ENCODE results near the gene SGSM1.

Gene SGSM1

DNA sequence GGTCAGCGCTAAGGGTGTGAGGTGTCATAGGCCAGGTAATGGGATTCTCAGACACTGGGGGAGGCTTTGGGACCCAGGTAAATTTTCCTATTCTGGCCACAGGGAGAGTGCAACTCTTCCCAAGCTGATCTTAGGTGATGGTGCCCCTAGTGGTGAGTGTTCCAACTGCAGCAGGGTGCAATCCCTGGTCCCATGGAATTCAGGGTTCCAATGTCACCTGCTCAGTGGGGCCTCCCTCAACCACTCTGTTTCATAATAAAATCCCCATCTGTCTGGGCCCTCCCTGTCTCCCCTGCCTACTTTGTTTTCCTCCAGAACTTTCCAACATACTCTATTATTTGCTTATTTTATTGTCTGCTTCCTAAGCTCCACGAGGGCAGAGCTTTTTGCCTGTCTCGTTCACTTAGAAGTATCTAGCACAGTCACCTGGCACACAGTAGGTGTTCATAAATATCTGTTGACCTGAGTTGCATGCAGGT, 2.9 kb upstream of the SGSM1 start:
- in situ Hi-C loops (cut with MboI; ENCODE audit: low sequenced_read_pairs), result no loop called here

DNA sequence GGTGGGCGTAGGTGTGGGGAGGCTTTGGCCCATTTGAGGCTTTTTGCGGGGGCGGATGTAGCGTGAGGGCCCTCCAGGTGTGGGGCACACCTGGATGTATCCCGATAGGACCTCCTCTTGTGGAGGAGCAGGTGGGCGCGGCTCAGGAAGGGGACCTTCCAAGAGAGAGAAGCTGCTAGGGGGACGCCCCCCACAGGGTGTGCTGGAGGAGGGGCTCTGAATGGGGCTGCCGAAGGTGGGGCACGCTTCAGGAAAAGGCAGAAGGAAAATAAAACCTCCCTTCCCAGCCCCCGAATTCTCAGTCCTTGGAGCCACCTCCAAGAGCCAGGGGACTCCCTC, 621 bp downstream of the SGSM1 start:
- in situ Hi-C loops (cut with MboI; ENCODE audit: low sequenced_read_pairs), result no loop called here

DNA sequence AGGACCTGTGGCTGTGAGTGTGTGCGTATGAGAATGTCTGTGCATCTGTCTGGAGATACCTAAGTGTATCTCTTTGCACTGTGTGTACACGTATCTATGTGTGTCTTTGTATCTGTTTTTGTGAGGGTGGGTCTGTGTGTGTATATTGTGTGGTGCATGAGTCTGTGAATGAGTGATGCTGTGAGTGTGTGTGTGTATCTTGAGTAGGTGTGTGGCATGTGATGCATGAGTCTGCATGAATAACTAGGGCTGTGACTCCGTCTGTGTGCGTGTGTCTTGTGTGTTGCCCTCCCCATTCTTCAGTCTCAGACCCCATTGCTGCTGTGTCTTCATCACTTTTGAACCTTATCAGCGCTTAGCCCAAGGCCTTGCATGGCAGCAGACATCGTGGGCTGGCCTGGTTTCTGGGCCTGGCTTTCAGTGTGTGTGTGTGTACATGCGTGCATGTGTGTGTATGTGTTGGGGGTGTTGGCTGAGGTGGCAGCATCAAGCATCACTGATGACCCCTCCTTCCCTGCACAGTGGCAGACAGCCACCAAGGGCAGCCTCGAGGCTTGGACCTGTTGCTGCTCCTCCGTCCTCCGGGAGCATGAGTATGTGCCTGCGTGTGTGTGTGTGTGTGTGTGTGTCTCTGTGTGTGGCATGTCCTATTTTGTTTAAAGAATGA, 1.4 kb downstream of the SGSM1 start:
- in situ Hi-C loops (cut with MboI; ENCODE audit: low sequenced_read_pairs), result no loop called here

DNA sequence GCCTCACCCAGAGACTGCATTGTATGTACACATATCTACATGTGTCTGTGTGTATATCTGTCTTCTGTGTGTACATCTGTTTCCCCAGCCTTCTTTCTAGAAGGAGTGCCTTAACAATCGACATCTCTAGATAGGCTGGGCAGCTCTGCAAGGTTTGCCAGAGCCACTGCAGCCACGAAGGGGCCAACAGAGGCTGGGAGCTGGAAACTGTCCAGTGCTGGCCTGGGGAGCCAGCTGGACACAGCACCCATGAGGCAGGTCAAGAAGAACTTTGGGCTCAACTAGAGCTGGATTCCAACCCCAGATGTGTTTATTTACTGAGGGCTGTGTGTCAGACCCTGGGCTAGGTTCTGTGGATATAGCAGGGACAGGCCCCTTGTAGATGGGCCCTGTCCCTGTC, 3.3 kb downstream of the SGSM1 start:
- in situ Hi-C loops (cut with MboI; ENCODE audit: low sequenced_read_pairs), result no loop called here

DNA sequence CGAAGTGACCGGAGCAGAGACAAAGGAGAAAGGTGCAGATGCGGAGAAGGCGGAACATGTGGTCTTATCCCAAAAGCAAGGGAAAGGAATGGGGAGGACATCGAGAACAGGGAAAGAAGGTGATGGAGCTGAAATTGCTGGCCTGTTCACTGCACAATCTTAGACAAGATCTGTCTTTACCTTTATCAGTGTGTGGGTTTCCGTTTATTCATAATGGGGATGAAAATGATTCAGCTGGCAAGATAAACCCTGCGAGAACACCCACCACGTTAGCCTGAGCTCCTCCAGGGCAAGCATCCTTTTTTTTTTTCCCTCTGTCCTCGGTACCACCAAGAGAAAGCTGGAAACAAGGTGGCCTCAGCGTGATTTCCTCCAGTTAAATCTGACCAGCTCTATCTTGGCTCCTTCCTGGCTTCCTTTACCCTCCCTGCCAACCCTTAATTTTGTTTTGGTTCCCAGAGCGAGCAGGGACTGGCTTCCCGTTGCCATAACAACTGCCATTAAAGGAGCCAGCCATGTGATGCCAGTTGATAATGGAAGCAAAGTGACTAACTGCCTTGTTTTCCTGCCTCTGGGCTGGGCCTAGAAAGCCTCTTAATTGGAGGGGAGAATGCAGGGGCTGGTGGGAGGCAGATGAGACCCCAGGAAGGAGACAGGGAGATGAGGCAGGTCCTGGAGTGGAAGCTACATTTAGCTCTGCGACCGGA, 4.2 kb downstream of the SGSM1 start:
- in situ Hi-C loops (cut with MboI; ENCODE audit: low sequenced_read_pairs), result no loop called here

DNA sequence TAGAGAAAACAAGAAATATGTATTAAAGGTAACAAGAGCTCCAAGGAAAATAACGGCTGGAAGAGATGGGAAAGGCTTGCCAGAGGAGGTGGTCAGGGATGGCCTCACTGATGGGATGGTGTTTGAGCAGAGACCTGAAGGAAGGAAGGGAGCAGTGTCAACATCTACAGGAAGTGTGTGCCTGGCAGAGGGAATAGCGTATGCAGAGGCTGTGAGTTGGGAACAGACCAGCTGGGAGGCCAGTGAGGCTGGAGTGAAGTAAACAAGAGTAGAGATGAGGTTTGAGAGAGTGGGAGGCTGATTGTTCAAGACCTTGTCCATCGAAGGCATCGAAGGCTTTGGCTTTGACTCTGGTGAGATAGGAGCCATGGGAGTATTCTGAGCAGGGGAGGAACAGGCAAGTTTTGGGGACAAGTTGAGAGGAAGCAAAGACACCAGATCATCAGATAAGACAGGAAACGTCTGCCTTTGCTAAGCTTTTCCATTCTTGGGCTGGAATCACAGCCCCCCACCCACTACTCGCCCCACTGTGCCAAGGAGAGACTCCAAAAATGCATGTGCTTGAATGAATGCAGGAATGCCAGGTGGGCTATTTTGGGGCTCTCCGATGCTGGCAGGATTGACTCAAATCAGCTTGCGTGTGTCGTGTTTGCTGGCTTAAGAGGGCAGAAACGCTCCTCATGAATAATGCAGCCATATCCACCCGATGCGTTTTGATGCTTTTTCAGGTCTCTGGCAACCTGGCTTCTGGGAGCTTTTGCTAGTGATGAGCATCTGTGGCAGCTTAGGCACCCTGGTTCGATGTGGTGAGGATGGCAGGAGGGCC, 7.2 kb downstream of the SGSM1 start:
- in situ Hi-C loops (cut with MboI; ENCODE audit: low sequenced_read_pairs), result no loop called here

DNA sequence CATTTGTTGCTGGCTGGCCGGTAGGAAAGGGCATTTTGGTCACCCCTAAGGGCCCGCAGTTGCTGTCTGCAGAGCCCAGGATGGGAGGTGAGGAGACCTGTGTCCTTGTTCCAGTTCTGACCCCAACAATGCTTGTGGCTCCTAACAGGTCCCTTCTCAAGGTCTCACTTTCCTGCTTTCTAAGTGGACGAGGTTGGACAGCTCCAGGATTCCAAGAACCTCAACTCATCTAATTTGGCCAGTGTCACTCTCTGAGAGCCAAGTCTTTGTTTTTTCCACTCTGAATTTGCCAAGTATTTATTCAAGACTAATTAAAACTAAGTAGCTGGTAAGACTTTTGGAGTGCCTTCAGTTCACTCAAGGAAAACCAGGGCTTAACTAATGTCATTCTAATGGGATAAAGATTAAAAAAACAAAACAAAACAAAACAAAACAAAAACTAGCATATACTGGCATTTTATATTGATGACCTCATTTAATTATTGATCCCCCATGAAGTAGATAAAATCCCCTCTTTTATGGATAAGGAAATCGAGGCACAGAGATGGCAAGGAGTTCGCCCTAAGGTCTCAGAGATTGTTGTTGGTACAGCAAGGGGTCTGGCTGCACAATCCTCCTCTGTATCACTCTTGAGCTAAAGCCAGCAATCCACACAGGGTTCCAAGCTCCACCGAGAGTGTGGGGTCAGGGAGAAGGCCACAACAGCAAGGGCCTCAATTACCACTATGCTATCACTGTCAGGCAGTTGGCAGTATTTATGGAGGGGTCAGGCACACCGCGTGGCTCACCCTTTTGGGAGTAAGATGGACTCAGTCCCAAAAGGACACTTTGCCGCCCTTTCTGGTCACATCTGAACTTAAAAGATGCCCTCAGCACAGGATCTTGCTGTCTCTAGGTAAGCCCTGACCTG, 8.1 kb downstream of the SGSM1 start:
- in situ Hi-C loops (cut with MboI; ENCODE audit: low sequenced_read_pairs), result no loop called here

DNA sequence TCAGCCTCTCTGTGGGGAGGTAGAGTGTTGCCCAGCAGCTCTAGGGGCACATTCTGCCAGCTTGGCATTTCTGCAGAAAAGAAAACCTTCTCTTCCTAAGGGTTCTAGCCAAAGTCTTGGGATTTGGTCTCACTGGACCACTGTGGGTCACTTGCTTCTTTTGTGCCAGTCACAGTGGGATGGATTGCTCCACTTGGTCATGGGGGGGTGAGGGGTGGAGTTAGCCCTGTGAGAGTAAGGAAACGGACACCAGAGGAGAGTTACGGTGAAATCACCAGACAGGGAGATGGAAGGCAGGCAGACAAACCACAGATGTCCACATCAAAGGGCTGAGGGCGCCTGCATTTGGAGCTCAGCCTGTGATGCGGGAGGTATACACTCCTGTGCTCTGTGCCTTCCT, 10.8 kb downstream of the SGSM1 start:
- in situ Hi-C loops (cut with MboI; ENCODE audit: low sequenced_read_pairs), result no loop called here

DNA sequence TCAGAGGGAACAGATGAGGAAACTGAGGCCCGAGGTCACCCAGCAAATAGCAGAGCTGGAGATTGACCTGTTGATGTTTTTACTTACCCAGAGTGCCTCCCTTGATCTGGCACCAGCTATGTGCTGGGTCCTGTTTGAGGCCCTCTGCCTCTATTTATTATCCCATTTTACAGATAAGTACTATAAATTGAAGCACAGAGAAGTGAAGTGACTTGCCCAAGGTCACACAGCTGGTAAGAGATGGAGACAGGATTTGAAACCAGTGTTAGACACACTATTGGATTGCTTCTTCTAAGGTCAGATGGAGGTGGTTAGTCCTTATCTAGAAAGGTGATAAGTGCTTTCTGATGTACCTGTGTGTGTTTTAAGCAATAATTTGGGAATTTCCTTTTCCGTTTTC, 13.5 kb downstream of the SGSM1 start:
- in situ Hi-C loops (cut with MboI; ENCODE audit: low sequenced_read_pairs), result no loop called here

DNA sequence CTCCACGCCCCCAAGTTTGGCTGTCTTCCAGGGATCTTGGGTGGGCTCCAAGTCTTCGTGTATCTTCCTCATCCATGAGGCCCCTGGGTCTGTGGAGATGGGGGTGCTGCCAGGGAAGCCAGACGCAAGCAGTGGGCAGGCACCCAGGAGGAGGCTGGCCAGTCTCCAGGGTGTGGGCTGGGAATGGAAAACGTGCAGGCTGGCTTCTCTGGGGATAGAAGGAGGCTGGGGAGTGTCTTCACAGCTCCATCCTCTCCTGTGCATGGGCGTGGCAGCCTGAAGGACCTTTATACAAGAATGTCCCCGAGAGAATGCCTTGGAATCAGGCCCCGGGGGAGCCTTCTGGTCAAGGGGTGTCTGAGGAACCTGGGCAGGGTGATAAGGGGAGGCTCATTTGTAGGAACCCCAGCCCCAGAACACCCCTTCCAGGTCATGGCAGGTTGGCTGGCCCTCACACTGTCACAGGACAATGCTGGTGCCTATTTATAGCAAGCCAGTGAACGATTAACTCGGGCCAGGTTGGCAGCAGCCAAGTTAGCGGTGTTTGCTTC, 14.0 kb downstream of the SGSM1 start:
- in situ Hi-C loops (cut with MboI; ENCODE audit: low sequenced_read_pairs), result no loop called here

DNA sequence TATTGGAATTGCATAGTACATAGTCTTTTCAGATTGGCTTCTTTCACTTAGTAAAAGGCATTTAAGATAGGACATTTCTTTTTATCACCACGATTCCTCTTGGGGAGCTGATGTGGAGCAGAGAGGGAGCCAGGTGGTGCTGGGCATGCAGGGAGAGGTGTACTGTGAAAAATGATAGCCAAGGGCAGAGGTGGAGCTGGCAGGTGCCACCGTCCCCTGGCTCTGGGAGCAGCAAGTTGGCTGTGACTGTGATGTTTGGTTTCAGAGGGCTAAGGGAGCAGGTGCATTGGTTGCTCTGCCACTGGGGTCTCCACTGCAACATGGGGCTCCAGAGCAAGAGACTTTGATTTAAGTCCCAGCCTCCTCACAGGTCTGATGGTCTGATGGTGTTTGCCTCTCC, 16.5 kb downstream of the SGSM1 start:
- in situ Hi-C loops (cut with MboI; ENCODE audit: low sequenced_read_pairs), result no loop called here

DNA sequence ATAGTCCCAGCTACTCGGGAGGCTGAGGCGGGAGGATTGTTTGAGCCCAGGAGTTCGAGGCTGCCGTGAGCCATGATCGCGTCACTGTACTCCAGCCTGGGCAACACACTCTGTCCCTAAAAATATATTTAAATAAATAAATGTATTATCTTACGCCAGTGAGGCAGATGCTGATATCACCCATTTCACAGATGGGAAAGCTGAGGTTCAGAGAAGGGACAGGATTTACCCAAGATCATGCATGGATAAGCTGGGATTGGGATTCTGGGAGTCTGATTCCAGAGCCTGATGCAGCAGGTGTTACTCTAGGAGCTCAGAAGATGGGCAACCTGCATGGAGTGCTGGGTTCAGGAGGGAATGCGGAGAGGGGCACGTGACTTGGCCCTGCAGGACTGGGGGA, 17.8 kb downstream of the SGSM1 start:
- in situ Hi-C loops (cut with MboI; ENCODE audit: low sequenced_read_pairs), result no loop called here

DNA sequence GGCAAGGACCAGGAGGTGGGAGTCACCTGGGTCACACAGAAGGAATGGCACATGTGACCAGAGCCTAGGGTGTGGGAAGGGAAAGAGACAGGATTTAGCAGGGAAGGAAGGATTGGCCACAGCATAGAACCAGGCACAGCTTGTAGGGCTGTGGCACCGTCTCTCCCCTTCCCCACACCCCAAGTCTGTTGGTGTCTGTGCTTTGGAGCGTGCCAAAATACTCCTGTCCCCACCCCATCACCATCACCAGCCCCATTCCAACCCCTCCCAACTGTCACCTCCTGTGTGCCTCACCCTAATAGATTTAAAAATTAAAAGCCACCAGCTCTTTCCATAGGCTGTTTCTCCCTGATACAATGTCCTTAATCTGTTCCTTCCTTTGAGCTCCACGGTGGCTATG, 18.2 kb downstream of the SGSM1 start:
- in situ Hi-C loops (cut with MboI; ENCODE audit: low sequenced_read_pairs), result no loop called here

DNA sequence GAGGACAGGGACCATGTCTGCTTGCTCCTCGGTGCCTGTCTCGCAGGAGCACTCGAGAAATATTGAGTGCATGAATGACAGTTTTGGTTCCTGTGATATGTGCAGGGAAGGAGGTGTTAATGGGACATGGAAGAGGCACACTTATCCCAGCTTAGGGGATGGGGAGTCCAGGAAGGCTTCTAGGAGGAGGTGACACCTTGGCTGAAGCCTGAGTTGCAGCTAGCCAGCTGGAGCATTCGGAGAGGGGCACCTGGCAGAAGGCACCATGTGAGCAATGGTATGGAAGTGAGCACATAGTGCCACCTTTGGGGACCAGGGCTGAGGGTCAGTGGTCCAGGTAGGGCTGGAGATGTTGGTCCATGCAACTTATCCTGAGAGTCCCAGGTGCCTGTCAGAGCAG, 18.9 kb downstream of the SGSM1 start:
- in situ Hi-C loops (cut with MboI; ENCODE audit: low sequenced_read_pairs), result no loop called here

DNA sequence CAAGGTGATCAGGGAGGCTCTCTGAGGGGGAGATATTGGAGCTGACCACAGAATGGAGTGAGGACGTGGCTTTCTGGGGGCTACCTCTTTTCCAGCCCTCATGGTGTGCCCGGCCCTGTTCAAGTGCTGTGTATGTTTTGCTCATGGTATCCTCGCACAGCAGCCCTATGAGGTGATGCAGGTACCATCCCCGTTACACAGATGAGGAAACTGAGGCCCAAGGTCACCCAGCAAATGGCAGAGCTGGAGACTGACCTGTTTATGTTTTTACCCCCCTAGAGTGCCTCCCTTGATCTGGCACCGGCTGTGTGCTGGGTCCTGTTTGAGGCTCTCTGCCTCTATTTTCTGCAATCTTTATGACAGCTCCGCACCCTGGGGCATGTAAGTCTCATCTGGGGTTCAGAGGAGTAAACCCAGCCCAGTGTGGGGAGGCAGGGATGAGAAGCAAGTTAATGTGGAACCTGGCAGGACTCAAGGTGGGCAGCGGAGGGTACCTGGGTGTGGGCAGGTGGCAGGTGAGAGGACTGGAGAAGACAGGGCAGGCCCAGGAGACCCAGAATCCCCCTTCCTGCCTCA, 20.8 kb downstream of the SGSM1 start:
- in situ Hi-C loops (cut with MboI; ENCODE audit: low sequenced_read_pairs), result no loop called here

DNA sequence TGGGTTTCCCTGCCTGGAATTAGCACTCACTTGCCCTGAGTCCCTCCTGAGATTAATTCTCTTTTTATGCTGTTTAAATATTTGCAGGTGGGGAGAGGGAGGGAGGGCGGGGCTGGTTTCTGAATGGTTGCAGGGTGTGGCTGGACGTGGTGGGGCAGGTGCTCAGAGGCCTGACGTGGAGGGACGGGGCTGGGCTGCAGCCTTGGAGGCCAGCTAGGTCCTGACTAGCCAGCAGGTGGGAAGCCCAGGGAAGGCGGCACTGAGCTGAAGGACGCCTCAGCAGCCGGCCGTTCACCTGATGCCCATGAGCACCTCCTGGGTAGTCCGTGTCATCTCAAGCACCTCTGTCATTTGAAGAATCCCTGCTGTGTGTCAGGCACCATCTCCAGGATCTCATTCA, 21.3 kb downstream of the SGSM1 start:
- in situ Hi-C loops (cut with MboI; ENCODE audit: low sequenced_read_pairs), result no loop called here

DNA sequence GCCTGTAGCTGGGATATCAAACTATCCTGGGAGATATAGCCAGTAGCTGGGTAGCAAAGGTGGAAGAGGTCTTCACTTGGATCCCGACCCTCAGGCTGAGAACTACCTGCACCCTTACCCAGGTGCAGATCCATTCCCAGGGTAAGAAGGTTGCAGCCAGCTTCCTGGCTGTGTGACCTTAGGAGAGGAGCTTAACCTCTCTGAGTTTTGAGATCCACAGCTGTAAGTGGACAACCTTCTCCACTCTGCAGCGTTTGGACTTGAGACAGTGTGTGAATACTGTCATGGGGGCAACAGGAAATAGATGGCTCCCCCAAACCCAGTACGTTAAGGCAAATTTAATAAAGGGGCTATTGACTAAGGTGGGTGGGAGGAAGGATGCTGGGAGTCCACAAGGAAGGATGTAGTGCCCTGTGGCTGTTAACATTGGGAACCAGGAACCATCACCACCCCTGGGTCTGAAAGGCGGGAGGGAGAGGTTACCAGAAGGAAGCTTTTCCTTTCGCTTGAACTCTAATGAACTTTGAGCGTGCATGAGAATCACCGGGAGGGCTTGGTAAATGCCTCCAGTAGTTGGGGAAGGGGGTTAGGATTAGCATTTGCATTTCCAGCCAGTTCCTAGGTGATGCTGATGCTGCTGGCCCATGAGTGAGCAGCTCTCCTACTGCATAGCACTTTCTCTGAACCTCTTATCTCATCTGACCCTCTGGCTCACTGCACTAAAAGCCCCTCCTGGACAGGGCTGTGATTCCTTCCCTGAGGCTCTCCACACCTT, 24.4 kb downstream of the SGSM1 start:
- in situ Hi-C loops (cut with MboI; ENCODE audit: low sequenced_read_pairs), result no loop called here

DNA sequence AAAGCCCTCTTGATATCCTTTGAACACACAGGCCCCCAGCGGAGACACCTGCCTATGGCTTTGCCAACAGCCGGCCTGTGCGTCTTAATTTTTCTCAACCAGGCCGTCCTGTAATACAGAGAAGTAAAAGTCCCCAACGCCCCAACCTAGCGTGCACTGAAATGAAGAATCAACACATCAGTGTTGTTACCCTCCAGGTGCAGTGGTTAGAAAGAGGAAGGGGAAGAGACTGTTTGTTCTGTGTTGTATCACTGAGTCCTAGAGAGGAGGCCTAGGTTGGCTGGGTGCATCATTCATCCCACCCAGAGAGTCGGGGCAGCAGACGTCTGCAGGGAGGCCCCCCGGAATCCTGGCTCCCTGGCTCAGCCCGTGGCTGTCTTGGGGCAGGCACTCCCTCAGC, 25.7 kb downstream of the SGSM1 start:
- in situ Hi-C loops (cut with MboI; ENCODE audit: low sequenced_read_pairs), result no loop called here

DNA sequence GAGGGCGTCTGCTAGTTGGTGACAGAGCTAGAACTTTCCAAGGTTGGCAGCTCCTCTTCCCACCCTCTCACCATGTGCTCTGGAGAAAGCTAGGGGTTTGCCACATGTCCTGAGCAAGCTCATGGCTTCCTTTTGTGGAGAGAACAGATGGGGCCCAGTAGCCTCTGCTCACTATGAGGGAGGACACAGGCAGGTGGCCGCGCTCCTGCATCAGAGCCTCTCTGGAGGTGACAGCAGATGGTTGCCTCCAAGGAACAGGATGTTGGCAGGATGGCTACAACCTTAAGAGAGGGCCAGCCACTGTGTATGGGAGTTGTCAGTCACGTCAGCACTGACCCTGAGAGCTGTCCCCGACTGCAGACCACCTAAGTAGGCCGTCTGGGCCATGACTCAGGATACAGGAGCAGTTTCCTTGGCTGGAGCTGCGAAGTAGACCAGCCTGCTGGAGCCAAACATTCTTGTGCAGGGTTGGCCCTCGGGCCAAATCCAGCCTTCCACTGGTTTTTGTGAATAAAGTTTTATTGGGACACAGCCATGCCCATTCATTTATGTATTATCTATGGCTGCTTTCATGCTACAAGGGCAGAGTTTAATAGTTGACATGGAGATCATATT, 28.0 kb downstream of the SGSM1 start:
- in situ Hi-C loops (cut with MboI; ENCODE audit: low sequenced_read_pairs), result no loop called here

Data from HL-60/S4 treated with retinoic acid at 250 ng/mL for 4 days and 3 days (cell line).